Measurements from ENCODE around the gene ARRB2.

The ARRB2 gene

DNA sequence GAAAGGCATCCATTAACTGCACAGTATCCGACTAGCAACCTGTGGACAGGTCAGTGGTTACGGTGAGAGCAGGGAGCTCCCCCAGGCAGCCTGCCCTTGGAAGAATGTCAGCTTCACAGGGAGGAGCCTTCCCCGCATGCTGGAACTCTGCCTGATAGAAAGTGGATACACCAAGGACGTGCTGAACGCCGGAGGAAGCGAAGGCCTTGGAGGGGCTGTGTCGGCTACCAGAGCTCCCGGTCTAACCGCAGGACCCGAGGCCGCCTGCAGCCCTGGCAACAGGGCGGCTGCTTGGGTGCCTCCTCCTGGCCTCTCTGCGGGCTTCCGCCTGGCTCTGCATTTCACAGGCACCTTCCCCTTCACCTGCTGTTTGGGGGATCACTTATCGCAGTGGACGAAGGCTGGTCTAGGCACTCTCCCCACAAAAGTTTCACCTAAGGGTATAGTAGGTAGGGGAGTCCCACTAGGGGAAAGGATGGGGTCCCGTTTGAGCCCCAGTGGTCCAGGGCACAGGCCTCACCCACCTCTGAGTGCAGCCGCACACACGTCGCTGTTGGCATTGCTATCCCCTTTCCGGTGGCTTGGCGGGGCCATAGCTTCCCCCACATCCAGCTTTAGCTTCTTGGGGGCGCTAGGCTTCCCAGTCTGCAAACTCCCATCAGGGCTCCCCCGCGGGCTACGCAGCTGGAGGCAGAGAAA is 36.3 kb upstream of the ARRB2 start:
- H3F3A ChIP-seq (ENCODE audit: insufficient read depth, low read length): no peaks in the 10 kb centered on the region
- no peaks in the 10 kb centered on the region for H3K9me3 ChIP-seq (ENCODE audit: low read length)
- no peaks in the 10 kb centered on the region for H3K9me2 ChIP-seq (ENCODE audit: low read depth, low read length)
- H3K9ac ChIP-seq (ENCODE audit: low read length): no peak overlapping the region
- H3K79me2 ChIP-seq (ENCODE audit: insufficient read depth, low read length): no peaks in the 10 kb centered on the region
- no peak overlapping the region for H2AFZ ChIP-seq (ENCODE audit: low read length)
- no peak overlapping the region for H3K4me3 ChIP-seq (ENCODE audit: low read depth, low read length, poor library complexity, severe bottlenecking)
- no peak overlapping the region for H3K4me2 ChIP-seq (ENCODE audit: low read length)
- no peaks in the 10 kb centered on the region for H3K27me3 ChIP-seq (ENCODE audit: insufficient read depth, low read length)
- H3K36me3 ChIP-seq (ENCODE audit: insufficient read depth, low read length): peaks cover 94% of the 10 kb centered on the region
- no peaks in the 10 kb centered on the region for H4K20me1 ChIP-seq (ENCODE audit: insufficient read depth, low read length)
- no peak for TF ChIP-seq EZH2 (IDR thresholded peaks at IDR 0.05; ENCODE audit: borderline replicate concordance, low read length)
- TF ChIP-seq, protein P1, sequence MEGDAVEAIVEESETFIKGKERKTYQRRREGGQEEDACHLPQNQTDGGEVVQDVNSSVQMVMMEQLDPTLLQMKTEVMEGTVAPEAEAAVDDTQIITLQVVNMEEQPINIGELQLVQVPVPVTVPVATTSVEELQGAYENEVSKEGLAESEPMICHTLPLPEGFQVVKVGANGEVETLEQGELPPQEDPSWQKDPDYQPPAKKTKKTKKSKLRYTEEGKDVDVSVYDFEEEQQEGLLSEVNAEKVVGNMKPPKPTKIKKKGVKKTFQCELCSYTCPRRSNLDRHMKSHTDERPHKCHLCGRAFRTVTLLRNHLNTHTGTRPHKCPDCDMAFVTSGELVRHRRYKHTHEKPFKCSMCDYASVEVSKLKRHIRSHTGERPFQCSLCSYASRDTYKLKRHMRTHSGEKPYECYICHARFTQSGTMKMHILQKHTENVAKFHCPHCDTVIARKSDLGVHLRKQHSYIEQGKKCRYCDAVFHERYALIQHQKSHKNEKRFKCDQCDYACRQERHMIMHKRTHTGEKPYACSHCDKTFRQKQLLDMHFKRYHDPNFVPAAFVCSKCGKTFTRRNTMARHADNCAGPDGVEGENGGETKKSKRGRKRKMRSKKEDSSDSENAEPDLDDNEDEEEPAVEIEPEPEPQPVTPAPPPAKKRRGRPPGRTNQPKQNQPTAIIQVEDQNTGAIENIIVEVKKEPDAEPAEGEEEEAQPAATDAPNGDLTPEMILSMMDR (IDR thresholded peaks at IDR 0.05; ENCODE audit: low read length): no peak
- H3K4me1 ChIP-seq (ENCODE audit: insufficient read depth, low read length, severe bottlenecking): no peaks in the 10 kb centered on the region
- H3K27ac ChIP-seq (ENCODE audit: low read depth, low read length, poor library complexity, severe bottlenecking): no peak overlapping the region

DNA sequence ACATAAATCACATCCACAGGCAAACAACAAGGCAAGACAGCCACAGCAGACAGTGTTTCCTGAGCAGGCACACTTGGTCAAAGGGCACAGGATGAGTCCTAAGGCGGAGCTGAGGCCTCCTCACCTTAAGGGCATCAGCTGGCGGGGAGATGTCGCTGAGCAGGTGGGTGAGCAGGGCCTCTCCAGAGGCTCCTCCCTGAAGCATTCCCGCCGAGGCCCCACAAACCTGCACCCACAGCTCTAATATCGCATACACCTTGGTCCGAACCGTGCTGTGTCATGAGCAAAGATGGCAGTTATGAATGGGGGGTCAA is 35.8 kb upstream of the ARRB2 start:
- no peak for TF ChIP-seq EZH2 (IDR thresholded peaks at IDR 0.05; ENCODE audit: borderline replicate concordance, low read length)
- TF ChIP-seq, protein P1 (IDR thresholded peaks at IDR 0.05; ENCODE audit: low read length): no peak
- no peaks in the 10 kb centered on the region for H3K9me3 ChIP-seq (ENCODE audit: low read length)
- H3F3A ChIP-seq (ENCODE audit: insufficient read depth, low read length): no peaks in the 10 kb centered on the region
- no peaks in the 10 kb centered on the region for H3K79me2 ChIP-seq (ENCODE audit: insufficient read depth, low read length)
- no peaks in the 10 kb centered on the region for H3K27me3 ChIP-seq (ENCODE audit: insufficient read depth, low read length)
- no peak overlapping the region for H3K9ac ChIP-seq (ENCODE audit: low read length)
- H3K36me3 ChIP-seq (ENCODE audit: insufficient read depth, low read length): peaks cover 97% of the 10 kb centered on the region
- no peaks in the 10 kb centered on the region for H4K20me1 ChIP-seq (ENCODE audit: insufficient read depth, low read length)
- no peak overlapping the region for H3K4me2 ChIP-seq (ENCODE audit: low read length)
- no peak overlapping the region for H2AFZ ChIP-seq (ENCODE audit: low read length)
- H3K4me3 ChIP-seq (ENCODE audit: low read depth, low read length, poor library complexity, severe bottlenecking): no peak overlapping the region
- no peak overlapping the region for H3K27ac ChIP-seq (ENCODE audit: low read depth, low read length, poor library complexity, severe bottlenecking)
- no peaks in the 10 kb centered on the region for H3K9me2 ChIP-seq (ENCODE audit: low read depth, low read length)
- no peaks in the 10 kb centered on the region for H3K4me1 ChIP-seq (ENCODE audit: insufficient read depth, low read length, severe bottlenecking)

DNA sequence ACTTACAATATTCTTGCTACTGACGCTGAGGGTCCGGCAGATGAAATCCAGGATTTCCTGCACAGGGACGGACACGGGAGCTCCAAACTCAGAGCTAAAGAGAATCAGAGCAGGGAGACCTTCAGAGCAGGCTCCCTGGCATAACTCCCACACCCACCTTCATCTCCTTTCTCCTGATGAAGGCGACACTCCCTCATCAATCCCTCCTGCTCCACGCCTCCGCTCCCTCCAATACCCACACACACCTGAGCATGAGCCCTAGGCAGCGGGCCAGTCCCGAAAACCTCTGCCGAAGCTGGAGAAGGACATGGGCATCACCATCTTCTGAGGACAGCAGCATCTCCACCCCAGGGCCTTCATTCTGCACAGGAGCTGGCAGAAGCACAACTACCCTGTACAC is 34.6 kb upstream of the ARRB2 start:
- Histone ChIP-seq H3K4me3 (ENCODE audit: low read depth, low read length, poor library complexity, severe bottlenecking) (no peak overlapping the region), H3K27ac (ENCODE audit: low read depth, low read length, poor library complexity, severe bottlenecking) (no peak overlapping the region), H4K20me1 (ENCODE audit: insufficient read depth, low read length) (no peaks in the 10 kb centered on the region), H3K4me2 (ENCODE audit: low read length) (no peak overlapping the region), H3K9me3 (ENCODE audit: low read length) (no peaks in the 10 kb centered on the region), H3K27me3 (ENCODE audit: insufficient read depth, low read length) (no peaks in the 10 kb centered on the region), H3K79me2 (ENCODE audit: insufficient read depth, low read length) (no peaks in the 10 kb centered on the region), H3K36me3 (ENCODE audit: insufficient read depth, low read length) (peaks cover 98% of the 10 kb centered on the region), H3K9me2 (ENCODE audit: low read depth, low read length) (no peaks in the 10 kb centered on the region), H3K9ac (ENCODE audit: low read length) (no peak overlapping the region), H3K4me1 (ENCODE audit: insufficient read depth, low read length, severe bottlenecking) (no peaks in the 10 kb centered on the region), H2AFZ (ENCODE audit: low read length) (no peak overlapping the region), H3F3A (ENCODE audit: insufficient read depth, low read length) (no peaks in the 10 kb centered on the region)
- TF ChIP-seq, protein P1 (IDR thresholded peaks at IDR 0.05; ENCODE audit: low read length): no peak
- no peak for TF ChIP-seq EZH2 (IDR thresholded peaks at IDR 0.05; ENCODE audit: borderline replicate concordance, low read length)

All from OCI-LY1 (cell line).